Mononuclear cell (primary cell): Measurements from ENCODE around the gene DDC. TPM values are rescaled to one million over a fixed set of nuclear protein-coding genes. Genes with fewer than 3 reads are reported as not detected.
"Not testable (repeated sequence)": the region's sequence is repeated elsewhere in the genome, so short reads cannot be mapped to it uniquely, and the experiment has no call there.

Source experiments
- H3K27me3 ChIP-seq: 2 replicates; pipeline ENCODE4 v1.6.0; 2011; ENCODE audit warnings: low read length, control low read depth; ENCODE audit not compliant: insufficient read depth
- H3K4me1 ChIP-seq: 2 replicates; pipeline ENCODE4 v1.5.1; 2011; ENCODE audit warnings: mild to moderate bottlenecking, low read length, control low read depth; ENCODE audit not compliant: insufficient read depth
- H3K4me3 ChIP-seq: 2 replicates; pipeline ENCODE4 v1.5.1; 2011; ENCODE audit warnings: mild to moderate bottlenecking, low read length, moderate library complexity
- H3K9me3 ChIP-seq: 2 replicates; pipeline ENCODE4 v1.5.1; 2011; ENCODE audit warnings: low read depth, mild to moderate bottlenecking, control low read depth, low read length
- total RNA-seq: library from RNA; depleted of rRNA; stranded (reverse); fragments of >200 nt; gene quantifications from one replicate; pipeline ENCODE4 v1.2.3, GENCODE V29; 2012

Gene DDC
- total RNA-seq, 1 donor, result not detected

GRCh38 chr7:50475340-50475739 lies 89.9 kb downstream of the DDC start:
- Histone ChIP-seq H3K4me3 (no peak overlapping the region), H3K4me1 (no peaks in the 10 kb centered on the region), H3K27me3 (no peaks in the 10 kb centered on the region), H3K9me3 (no peaks in the 10 kb centered on the region)

GRCh38 chr7:50474382-50475160 lies 90.6 kb downstream of the DDC start:
- Histone ChIP-seq H3K4me1 (no peaks in the 10 kb centered on the region), H3K27me3 (no peaks in the 10 kb centered on the region), H3K4me3 (no peak overlapping the region), H3K9me3 (no peaks in the 10 kb centered on the region)

- Histone ChIP-seq H3K9me3 (no peaks in the 10 kb centered on the region), H3K27me3 (no peaks in the 10 kb centered on the region), H3K4me3 (no peak overlapping the region), H3K4me1 (peaks cover under 1% of the 10 kb centered on the region)
Observed at GRCh38 chr7:50473531-50473930, 91.7 kb downstream of the DDC start.

GRCh38 chr7:50472427-50472826 lies 92.8 kb downstream of the DDC start:
- peaks cover 11% of the 10 kb centered on the region for H3K4me1 ChIP-seq
- H3K4me3 ChIP-seq, result no peak overlapping the region
- H3K27me3 ChIP-seq, result no peaks in the 10 kb centered on the region
- H3K9me3 ChIP-seq, result no peaks in the 10 kb centered on the region

- H3K4me3 ChIP-seq, result no peak overlapping the region
- H3K9me3 ChIP-seq, result no peaks in the 10 kb centered on the region
Observed at GRCh38 chr7:50471970-50472369, 93.2 kb downstream of the DDC start.

GRCh38 chr7:50470250-50471163 lies 94.7 kb downstream of the DDC start:
- Histone ChIP-seq H3K4me3 (no peak overlapping the region), H3K4me1 (peaks cover 11% of the 10 kb centered on the region), H3K9me3 (no peaks in the 10 kb centered on the region), H3K27me3 (no peaks in the 10 kb centered on the region)

More at GRCh38 chr7:50471970-50472369, 93.2 kb downstream of the DDC start:
- no peaks in the 10 kb centered on the region for H3K27me3 ChIP-seq
- H3K4me1 ChIP-seq, result peaks cover 11% of the 10 kb centered on the region

GRCh38 chr7:50469181-50469580 lies 96.0 kb downstream of the DDC start:
- no peaks in the 10 kb centered on the region for H3K9me3 ChIP-seq
- H3K4me3 ChIP-seq, result no peak overlapping the region
- H3K4me1 ChIP-seq, result peaks cover 11% of the 10 kb centered on the region
- no peaks in the 10 kb centered on the region for H3K27me3 ChIP-seq

- Histone ChIP-seq H3K9me3 (no peaks in the 10 kb centered on the region), H3K27me3 (no peaks in the 10 kb centered on the region), H3K4me3 (no peak overlapping the region), H3K4me1 (peaks cover 11% of the 10 kb centered on the region)
Observed at GRCh38 chr7:50467817-50468610, 97.2 kb downstream of the DDC start.

GRCh38 chr7:50466815-50467585 lies 98.2 kb downstream of the DDC start:
- no peaks in the 10 kb centered on the region for H3K9me3 ChIP-seq
- no peak overlapping the region for H3K4me3 ChIP-seq
- H3K4me1 ChIP-seq, result peaks cover 11% of the 10 kb centered on the region
- no peaks in the 10 kb centered on the region for H3K27me3 ChIP-seq

GRCh38 chr7:50463035-50463434 lies 102.2 kb downstream of the DDC start:
- H3K4me1 ChIP-seq, result peaks cover 6% of the 10 kb centered on the region
- no peaks in the 10 kb centered on the region for H3K27me3 ChIP-seq
- H3K4me3 ChIP-seq, result no peak overlapping the region
- H3K9me3 ChIP-seq, result no peaks in the 10 kb centered on the region

GRCh38 chr7:50462361-50462760 lies 102.8 kb downstream of the DDC start:
- Histone ChIP-seq H3K4me3 (no peak overlapping the region), H3K9me3 (no peaks in the 10 kb centered on the region), H3K27me3 (no peaks in the 10 kb centered on the region), H3K4me1 (no peaks in the 10 kb centered on the region)

- Histone ChIP-seq H3K4me3 (no peak overlapping the region), H3K27me3 (no peaks in the 10 kb centered on the region), H3K9me3 (no peaks in the 10 kb centered on the region), H3K4me1 (peaks cover 5% of the 10 kb centered on the region)
Observed at GRCh38 chr7:50461695-50462094, 103.5 kb downstream of the DDC start.

- not testable (repeated sequence) for H3K4me1 ChIP-seq, H3K27me3 ChIP-seq, H3K9me3 ChIP-seq, H3K4me3 ChIP-seq
Observed at GRCh38 chr7:50459183-50459582, 106.0 kb downstream of the DDC start.

GRCh38 chr7:50458651-50459050 lies 106.6 kb downstream of the DDC start:
- H3K27me3 ChIP-seq, H3K4me1 ChIP-seq, H3K4me3 ChIP-seq, H3K9me3 ChIP-seq: not testable (repeated sequence)
